GM19467 (cell line): ENCODE data around the gene SIPA1.
A peak's percentile ranks its signal among the peaks of the same experiment; 100 is the strongest.

Experiments
- ATAC-seq: cut with Tn5 transposase; IDR thresholded peaks from one replicate; pipeline ENCODE4 v1.9.1; 2021; ENCODE audit warnings: mild to moderate bottlenecking, moderate library complexity; ENCODE audit not compliant: unreplicated experiment

The SIPA1 gene

DNA sequence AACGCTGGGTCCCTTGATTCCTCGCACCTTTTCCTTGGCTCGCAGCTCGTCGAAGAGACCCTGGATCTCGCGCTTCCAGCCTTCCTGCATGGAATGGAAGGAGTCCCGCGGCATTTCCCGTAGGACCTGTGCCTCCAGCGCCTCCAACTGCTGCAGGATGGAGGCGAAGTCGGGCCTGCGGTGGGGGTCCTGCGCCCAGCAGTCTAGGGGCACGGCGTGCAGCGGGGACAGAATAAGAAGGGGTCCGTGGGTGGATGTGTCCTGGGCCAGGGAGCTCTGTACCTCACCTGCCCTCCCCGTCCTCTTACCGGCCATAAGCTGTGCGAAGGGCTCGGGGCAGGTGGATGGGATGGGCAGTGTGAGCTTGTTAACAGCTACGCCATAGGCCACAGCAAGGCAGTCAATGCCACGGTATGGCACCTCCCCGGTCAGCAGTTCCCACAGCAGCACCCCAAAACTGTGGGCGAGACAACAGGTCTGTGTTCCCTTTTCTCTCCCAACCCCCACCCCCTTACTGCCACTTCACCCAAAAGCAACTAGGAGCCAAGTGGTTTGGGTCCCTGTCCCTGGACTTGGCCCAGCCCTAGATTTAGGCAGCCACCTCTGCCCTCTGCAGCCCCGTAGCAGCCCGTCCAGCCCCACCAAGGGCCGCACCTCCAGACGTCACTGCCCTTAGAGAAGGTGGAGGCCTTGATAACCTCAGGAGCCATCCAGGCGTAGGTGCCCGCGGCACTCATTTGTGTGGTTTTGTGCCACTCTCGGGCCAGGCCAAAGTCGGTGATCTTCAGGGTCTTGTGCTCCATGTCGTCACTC is 30.1 kb upstream of the SIPA1 start:
- no peak for ATAC-seq

DNA sequence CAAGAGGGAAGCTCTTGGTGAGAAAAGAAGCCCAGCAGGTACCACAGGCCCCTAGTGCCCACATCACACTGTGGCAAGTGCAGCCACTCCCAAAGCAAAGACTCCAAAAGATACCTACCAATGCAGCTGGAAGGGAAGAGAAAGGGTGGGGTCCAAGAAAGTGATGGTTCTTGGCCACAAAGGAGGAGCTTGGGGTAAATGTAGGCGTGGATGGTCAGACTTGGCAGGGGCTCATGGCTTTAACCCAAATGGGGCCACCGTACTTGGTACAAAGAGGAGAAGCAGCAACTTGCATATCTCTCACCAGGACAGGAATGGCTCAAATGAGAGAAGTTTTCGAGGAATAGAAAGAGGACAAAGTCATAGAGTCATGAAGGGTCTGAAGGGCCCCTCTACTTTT is 28.7 kb upstream of the SIPA1 start:
- no peak for ATAC-seq

- no peak for ATAC-seq
These were observed 28.2 kb upstream of the SIPA1 start for GRCh38 chr11:65609665-65610064.

DNA sequence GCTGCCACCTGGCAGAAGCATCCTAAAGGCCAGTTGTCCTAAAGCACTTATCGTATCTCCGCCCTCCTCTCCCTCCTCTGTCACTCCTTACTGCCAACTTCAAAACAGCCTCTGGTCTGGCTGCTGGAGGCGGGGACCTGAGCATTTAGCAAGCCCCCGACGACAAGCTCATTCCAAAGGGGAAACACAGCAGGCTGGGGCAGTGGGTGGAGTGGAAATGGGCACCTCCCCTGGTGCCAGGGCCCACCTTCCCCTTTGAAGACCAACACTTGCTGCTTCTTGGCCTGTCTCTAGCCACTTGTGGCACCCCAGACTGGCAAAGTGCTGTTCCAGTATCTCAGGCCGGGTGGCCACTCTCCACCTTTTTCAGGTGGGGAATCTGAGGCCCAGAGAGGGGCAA is 27.5 kb upstream of the SIPA1 start:
- no peak for ATAC-seq

DNA sequence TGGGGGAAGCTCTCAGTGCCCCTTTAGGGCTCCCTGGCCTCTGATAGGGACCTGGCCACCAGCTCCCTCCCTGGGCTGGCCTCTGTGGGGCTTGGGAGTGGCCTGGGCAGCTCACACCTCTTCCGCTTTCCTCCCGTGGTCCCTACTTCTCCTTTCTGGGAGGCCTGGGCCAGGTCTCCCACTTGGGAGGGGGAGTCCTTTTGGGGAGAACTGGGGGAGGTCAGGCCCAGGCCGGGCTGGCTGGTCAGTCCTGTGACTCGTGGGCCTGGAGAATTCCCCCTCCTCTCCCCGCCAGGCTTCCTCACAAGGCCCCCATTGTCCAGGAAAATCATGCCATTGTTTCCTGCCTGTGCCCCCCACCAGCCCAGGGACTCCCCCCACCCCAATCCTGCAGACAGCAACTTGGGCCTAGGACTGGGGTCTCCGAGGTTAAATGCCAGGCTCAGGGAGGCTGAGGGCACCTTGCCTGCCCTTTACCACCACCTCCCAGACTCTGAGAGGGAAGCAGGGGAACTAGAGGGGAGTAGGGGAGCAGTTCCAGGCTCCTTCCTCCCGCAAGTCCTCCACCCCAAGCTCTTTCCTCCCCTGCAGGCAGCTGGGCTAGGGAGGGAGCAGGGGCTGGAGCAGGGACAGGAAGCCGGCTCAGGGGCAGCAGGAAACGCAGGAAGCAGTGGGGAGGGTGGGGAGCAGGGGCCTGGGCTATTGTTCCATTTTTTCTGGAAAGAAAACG is 26.7 kb upstream of the SIPA1 start:
- ATAC-seq, result no peak

DNA sequence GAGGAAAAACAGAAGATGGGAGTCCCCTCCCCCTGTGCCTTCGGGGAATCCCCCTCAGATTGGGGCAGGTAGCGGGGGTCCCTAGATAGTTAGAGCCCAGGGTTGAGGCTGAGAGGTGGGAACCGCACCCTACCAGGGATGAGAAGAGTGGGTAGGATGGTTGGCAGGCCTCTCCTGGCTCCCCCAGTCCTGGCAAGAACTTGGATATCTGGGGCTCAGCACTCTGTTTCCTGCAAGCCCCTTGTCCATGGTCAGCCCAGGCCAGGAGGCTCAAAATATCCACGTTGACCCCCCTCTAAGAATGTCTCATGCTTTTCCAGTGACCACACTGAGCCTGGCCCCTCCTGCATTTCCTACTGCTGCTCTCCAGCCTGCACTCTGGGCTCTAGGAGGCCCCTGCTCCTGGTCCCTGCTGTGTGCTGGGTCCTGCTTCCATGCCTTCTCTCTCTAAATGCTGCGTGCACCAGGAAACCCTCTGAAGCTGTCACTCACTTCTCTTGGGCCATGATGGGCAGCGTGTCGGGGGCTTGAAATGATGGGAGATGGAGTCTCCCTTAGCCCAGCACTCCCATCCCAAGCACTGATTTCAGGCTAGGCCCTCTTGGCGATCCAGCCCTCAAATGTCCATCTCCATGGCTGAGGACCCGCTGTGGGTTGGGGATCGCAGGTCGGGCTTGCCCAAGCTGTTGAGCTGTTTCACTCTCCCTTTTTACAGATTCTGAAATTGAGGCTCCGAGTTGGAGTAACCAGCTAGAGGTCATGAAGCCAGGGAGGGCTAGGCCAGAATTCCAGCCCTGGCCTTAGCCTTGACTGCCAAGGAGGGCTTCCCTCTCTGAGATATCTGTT is 25.9 kb upstream of the SIPA1 start:
- ATAC-seq, result no peak

DNA sequence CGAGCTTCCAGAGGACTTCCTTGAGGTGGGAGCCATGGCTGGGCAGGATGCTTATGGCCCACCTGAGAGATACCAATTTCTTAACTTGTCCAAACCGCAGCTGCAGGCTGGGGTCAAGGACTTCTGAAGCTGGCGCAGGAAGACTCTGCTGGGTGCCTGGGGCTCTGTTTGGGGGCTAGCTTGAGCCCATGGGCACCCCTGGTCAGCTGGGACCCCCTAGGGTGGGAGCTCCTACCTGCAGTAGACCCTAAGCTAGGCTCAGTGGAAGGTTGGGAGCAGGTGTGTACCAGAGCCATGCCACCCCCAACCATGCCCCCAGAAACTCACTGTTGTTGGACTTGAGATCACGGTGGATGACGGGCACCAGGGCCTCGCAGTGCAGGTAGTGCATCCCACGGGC is 25.2 kb upstream of the SIPA1 start:
- no peak for ATAC-seq

GRCh38 chr11:65613091-65613928 is 24.6 kb upstream of the SIPA1 start:
- no peak for ATAC-seq

DNA sequence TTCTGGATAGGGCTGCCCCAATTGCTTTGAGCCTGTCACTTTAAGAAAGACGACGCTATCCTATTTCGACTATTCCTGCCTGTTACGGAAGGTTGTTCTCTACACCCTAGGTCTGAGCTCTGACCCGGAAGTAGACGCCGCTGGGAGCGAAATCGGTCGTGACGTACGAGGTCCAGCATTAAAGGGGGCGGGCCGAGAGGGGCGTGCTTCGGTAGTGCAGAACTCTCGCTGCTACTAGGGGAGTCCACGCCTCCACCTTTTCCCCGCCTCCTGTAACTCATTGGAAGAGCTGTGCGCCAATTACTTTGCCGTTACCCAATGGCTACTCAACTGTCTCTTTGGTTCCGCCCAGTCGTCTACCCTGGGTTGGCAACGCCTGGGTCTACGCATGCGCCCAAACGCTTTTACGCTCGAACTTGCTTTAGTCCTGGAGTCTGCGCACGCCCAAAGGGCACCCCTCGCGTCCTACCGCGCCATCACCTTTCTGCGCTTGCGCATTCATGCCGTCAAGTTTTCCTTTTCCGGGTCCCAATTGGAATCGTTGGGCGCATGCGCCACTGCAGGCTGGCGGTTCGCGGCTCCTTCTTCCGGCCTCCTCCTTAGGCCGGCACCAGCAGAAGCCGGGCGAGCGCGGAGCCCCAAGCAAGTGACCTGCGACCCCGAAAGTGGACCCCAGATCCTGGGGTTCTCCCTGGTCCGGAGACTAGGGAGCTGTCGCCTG is 22.5 kb upstream of the SIPA1 start, which contains the start of gene PCNX3:
TSS of gene PCNX3 (plus strand) at position 548 of the 721 bp plus-strand sequence. CDS start 536 bp downstream, outside the sequence.
- peak; percentile 67 for ATAC-seq

DNA sequence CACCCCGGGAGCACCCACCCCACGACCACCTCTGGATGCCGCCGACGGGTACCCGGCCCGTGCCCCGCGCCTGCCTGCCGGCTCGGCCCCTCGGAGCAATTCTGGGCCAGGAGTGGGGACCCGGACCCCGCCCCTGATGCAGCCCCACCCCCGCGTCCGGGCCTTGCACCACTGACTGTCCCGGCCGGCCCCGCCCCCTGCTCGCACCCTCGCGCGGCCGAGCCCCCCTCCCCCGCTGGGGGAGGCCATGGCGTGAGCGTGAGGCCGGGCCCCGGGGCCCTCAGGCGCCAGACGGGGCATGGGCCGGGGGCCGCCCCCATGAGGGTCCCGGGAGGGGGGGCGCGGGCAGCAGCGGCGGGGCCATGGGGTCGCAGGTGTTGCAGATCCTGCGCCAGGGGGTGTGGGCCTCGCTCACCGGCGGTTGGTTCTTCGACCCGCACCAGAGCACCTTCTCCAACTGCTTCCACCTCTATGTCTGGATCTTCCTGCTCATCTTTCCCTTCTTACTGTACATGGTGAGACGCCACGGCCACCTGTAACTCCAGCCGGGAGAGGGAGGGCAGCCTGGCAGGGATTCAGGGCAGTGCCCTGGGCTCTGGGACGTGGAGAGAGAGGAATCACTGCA is 21.8 kb upstream of the SIPA1 start:
- peak; percentile 0 for ATAC-seq

- ATAC-seq, result no peak
These were observed 21.3 kb upstream of the SIPA1 start for GRCh38 chr11:65616575-65617001.

GRCh38 chr11:65617136-65617850 is 20.6 kb upstream of the SIPA1 start:
- ATAC-seq, result no peak

DNA sequence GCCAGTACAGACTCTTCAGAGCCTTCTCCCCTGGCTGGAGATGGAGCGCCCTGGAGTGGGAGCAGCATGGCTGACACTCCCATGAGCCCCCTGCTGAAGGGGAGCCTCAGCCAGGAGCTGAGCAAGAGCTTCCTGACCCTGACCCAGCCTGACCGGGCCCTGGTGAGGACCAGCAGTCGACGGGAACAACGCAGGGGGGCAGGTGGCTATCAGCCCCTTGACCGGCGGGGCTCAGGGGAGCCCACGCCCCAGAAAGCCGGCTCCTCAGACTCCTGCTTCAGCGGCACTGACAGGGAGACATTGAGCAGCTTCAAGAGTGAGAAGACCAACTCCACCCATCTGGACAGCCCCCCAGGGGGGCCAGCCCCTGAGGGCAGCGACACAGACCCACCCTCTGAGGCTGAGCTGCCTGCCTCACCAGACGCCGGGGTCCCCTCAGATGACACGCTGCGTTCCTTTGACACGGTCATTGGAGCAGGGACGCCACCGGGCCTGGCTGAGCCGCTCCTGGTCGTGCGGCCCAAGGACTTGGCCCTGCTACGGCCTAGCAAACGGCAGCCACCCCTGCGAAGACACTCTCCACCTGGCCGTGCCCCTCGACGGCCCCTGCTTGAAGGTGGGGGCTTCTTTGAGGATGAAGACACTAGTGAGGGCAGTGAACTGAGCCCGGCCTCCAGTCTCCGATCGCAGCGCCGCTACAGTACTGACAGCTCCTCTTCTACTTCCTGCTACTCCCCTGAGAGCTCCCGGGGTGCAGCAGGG is 19.7 kb upstream of the SIPA1 start:
- no peak for ATAC-seq

DNA sequence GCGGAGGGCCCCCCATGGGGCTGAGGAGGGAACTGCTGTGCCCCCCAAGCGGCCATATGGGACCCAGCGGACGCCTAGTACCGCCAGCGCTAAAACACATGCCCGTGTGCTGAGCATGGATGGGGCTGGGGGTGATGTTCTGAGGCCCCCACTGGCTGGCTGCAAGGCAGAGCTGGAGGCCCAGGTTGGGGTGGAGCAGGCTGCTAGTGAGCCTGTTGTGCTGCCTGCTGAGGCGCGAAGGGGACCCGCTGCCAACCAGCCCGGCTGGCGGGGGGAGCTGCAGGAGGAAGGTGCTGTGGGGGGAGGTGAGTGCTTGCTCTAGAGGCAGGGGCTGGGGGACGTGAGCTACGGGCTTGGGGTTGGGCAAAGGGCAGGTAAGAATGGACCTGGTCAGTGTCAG is 19.1 kb upstream of the SIPA1 start:
- no peak for ATAC-seq

GRCh38 chr11:65619281-65619928 is 18.5 kb upstream of the SIPA1 start:
- ATAC-seq, result no peak

GRCh38 chr11:65620666-65621065 is 17.2 kb upstream of the SIPA1 start:
- ATAC-seq, result no peak

DNA sequence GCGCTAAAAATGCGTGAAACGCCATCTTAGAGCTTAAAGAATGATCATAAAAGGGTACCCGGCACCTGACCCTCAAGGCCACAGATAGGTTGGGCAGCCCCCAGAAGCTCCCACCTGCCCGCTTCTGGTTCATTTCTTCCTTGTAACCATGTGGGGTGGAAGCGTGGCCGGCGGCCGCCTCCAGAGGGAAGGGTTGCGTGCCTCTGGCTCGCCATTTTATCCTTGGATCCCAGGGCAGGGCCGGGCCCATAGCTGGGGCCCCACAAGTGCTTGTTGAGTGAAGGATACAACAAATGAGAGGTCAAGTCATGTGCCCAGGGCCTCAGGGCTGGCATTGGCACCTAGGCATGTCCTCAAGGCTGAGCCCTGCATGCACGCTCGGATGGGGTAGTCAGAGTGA is 16.4 kb upstream of the SIPA1 start:
- no peak for ATAC-seq
